Natural killer cell (primary cell): Measurements from ENCODE around the gene LRRC8C. TPM values are rescaled to one million over a fixed set of nuclear protein-coding genes. Genes with fewer than 3 reads are reported as not detected.
A peak's percentile ranks its signal among the peaks of the same experiment; 100 is the strongest.

Experiments used
- ATAC-seq, 3 donors: fragments of 150-1000 bp in 2 of 3; fragments of 200-7000 bp in 1 of 3; cut with Tn5 transposase; 1 replicate in 1 of 3; 2 replicates in 2 of 3; pipeline ENCODE4 v1.10.0; 2021; ENCODE audit warnings: mild to moderate bottlenecking in 2 of 3, moderate library complexity in 2 of 3
- DNase-seq, 2 donors: peaks; one replicate each; pipeline versions ENCODE4 v3.0.0 to v3.0.0-alpha.2; 2013 to 2021; ENCODE audit warnings: mixed read lengths in 1 of 2
- H3K27ac ChIP-seq: one replicate; pipeline ENCODE4 v1.5.1; 2013; ENCODE audit warnings: mild to moderate bottlenecking, low read length
- H3K27me3 ChIP-seq: one replicate; pipeline ENCODE4 v1.6.1; 2013; ENCODE audit warnings: low read length; ENCODE audit not compliant: control insufficient read depth, insufficient read depth
- H3K36me3 ChIP-seq: one replicate; pipeline ENCODE4 v1.6.1; 2013; ENCODE audit warnings: low read length; ENCODE audit not compliant: control insufficient read depth, insufficient read depth
- H3K4me1 ChIP-seq: one replicate; pipeline ENCODE4 v1.6.1; 2013; ENCODE audit warnings: low read length; ENCODE audit not compliant: control insufficient read depth, insufficient read depth
- H3K4me3 ChIP-seq: one replicate; pipeline ENCODE4 v1.5.1; 2013; ENCODE audit warnings: low read length
- H3K9me3 ChIP-seq: one replicate; pipeline ENCODE4 v1.6.1; 2013; ENCODE audit warnings: low read length; ENCODE audit not compliant: control insufficient read depth, insufficient read depth
- H3K27ac Mint-ChIP-seq, 2 donors: one replicate each; pipeline ENCODE4 v1.8.0; 2022; ENCODE audit warnings: mild to moderate bottlenecking in 2 of 2, mixed read lengths in 2 of 2, moderate library complexity in 1 of 2
- H3K27me3 Mint-ChIP-seq, 2 donors: one replicate each; pipeline ENCODE4 v1.8.0; 2022; ENCODE audit warnings: low read depth in 2 of 2, mixed read lengths in 2 of 2
- H3K36me3 Mint-ChIP-seq: one replicate; pipeline ENCODE4 v1.8.0; 2022; ENCODE audit warnings: mixed read lengths
- H3K4me1 Mint-ChIP-seq, 2 donors: one replicate each; pipeline ENCODE4 v1.8.0; 2022; ENCODE audit warnings: mixed read lengths in 2 of 2
- H3K4me3 Mint-ChIP-seq: one replicate; pipeline ENCODE4 v1.8.0; 2022; ENCODE audit warnings: mild to moderate bottlenecking, moderate library complexity, mixed read lengths
- H3K9me3 Mint-ChIP-seq, 2 donors: one replicate each; pipeline ENCODE4 v1.8.0; 2022; ENCODE audit warnings: mixed read lengths in 2 of 2
- CTCF ChIP-seq: fragments of 200-600 bp; IDR thresholded peaks from one replicate; pipeline ENCODE4 v1.8.0; 2022; ENCODE audit warnings: antibody characterized with exemption
- WGBS: methylation state at CpG from one replicate; pipeline ENCODE4 v1.1.7; 2013; ENCODE audit warnings: missing lambda C conversion rate; ENCODE audit not compliant: insufficient coverage; 5-methylcytosine and 5-hydroxymethylcytosine counted together
- intact Hi-C: fragments of 100-400 bp; cut with micrococcal nuclease; formaldehyde crosslinking; loops from one replicate; pipeline ENCODE4 v1.14.2; 2022
- total RNA-seq, 4 donors: library from RNA; stranded (reverse); fragments of 120-200 nt in 1 of 4; gene quantifications; one replicate each; pipeline versions ENCODE4 v1.2.3 to v1.2.4, GENCODE V29; 2013 to 2022

Gene LRRC8C
- total RNA-seq, 3 donors from 2014 or later (not counting 1 experiment from before 2014, with no cell fraction given) = 7.6 to 19.1 (median 15.1) TPM

- peak; percentile 7 to 14 (median 14) for ATAC-seq
- TF ChIP-seq CTCF = no peak
- H3K4me1 ChIP-seq = peaks cover 13% of the 10 kb centered on the region
Measured at GRCh38 chr1:89699451-89699986, 66.6 kb downstream of the LRRC8C start.

GRCh38 chr1:89701746-89702241 lies 68.9 kb downstream of the LRRC8C start:
- H3K27me3 ChIP-seq = no peaks in the 10 kb centered on the region
- Mint-ChIP-seq H3K36me3 (no peaks in the 10 kb centered on the region), H3K4me3 (no peak overlapping the region), H3K27ac (peak overlapping the region; percentile 42 to 94), H3K9me3 (no peaks in the 10 kb centered on the region), H3K4me1 (peaks cover 51 to 60% of the 10 kb centered on the region in 2 donors), H3K27me3 (no peaks in the 10 kb centered on the region)
- WGBS = 83% methylated on average over 4 of the region's 4 CpGs
- H3K4me1 ChIP-seq = peaks cover 7% of the 10 kb centered on the region
- intact Hi-C loops = no loop called here
- H3K9me3 ChIP-seq = no peaks in the 10 kb centered on the region
- ATAC-seq = no peak
- TF ChIP-seq CTCF = no peak
- DNase-seq = no peak
- H3K27ac ChIP-seq = no peak overlapping the region
- no peak overlapping the region for H3K4me3 ChIP-seq
- H3K36me3 ChIP-seq = no peaks in the 10 kb centered on the region

More at GRCh38 chr1:89699451-89699986, 66.6 kb downstream of the LRRC8C start:
- H3K9me3 Mint-ChIP-seq = no peaks in the 10 kb centered on the region
- Histone ChIP-seq H3K27ac (peak overlapping the region; percentile 66), H3K27me3 (no peaks in the 10 kb centered on the region), H3K36me3 (no peaks in the 10 kb centered on the region), H3K4me3 (no peak overlapping the region), H3K9me3 (no peaks in the 10 kb centered on the region)
- intact Hi-C loops = loop anchor here (2.0 kb wide), 1 partner anchor 21 kb away; no protein-coding TSS in a partner anchor
- peaks cover 71 to 76% of the 10 kb centered on the region in 2 donors for H3K4me1 Mint-ChIP-seq
- H3K27ac Mint-ChIP-seq = peak overlapping the region; percentile 86 to 94
- no peaks in the 10 kb centered on the region for H3K27me3 Mint-ChIP-seq
- peak in 1 of 2 donors; percentile 45 for DNase-seq
- H3K4me3 Mint-ChIP-seq = peak overlapping the region; percentile 87
- no peaks in the 10 kb centered on the region for H3K36me3 Mint-ChIP-seq
- 7% methylated on average over 3 of the region's 4 CpGs for WGBS

- Mint-ChIP-seq H3K4me1 (peaks cover 51 to 58% of the 10 kb centered on the region in 2 donors), H3K4me3 (no peak overlapping the region), H3K9me3 (no peaks in the 10 kb centered on the region), H3K36me3 (no peaks in the 10 kb centered on the region), H3K27me3 (no peaks in the 10 kb centered on the region), H3K27ac (peak overlapping the region in 1 of 2 donors; percentile 34)
- TF ChIP-seq CTCF = no peak
- H3K9me3 ChIP-seq = no peaks in the 10 kb centered on the region
- intact Hi-C loops = no loop called here
- no peak for ATAC-seq
- H3K27ac ChIP-seq = no peak overlapping the region
- no peaks in the 10 kb centered on the region for H3K36me3 ChIP-seq
- WGBS = 100% methylated on average over 1 of the region's 1 CpG
- H3K4me1 ChIP-seq = peaks cover 7% of the 10 kb centered on the region
- no peak for DNase-seq
- no peak overlapping the region for H3K4me3 ChIP-seq
- H3K27me3 ChIP-seq = no peaks in the 10 kb centered on the region
Measured at GRCh38 chr1:89702520-89703045, 69.7 kb downstream of the LRRC8C start.
